PFSK-1 (cell line): ENCODE data around the gene OR4D5.

ENCODE experiments used
- FOXP2 ChIP-seq: optimal IDR thresholded peaks from 2 replicates; pipeline ENCODE3; 2011; ENCODE audit warnings: borderline replicate concordance, control low read depth, inconsistent platforms; ENCODE audit not compliant: insufficient read depth; ENCODE audit errors: extremely low read length, extremely low read depth
- POLR2AphosphoS5 ChIP-seq: IDR thresholded peaks from 2 replicates; pipeline ENCODE4 v1.6.1; 2012; ENCODE audit warnings: low read depth, mild to moderate bottlenecking, control low read depth, low read length, moderate library complexity
- REST ChIP-seq, 2 experiments: IDR thresholded peaks; 2 replicates each; pipeline versions ENCODE4 v1.6.1 to v1.8.0; 2011 to 2012; ENCODE audit warnings: low read depth in 2 of 2, low read length in 2 of 2, control low read depth in 1 of 2, inconsistent platforms in 1 of 2, mild to moderate bottlenecking in 1 of 2, moderate library complexity in 1 of 2; ENCODE audit not compliant: insufficient read depth in 1 of 2
- SIN3A ChIP-seq: IDR thresholded peaks from 2 replicates; pipeline ENCODE4 v1.6.1; 2012; ENCODE audit warnings: mild to moderate bottlenecking, low read length, moderate library complexity, borderline replicate concordance; ENCODE audit not compliant: insufficient read depth
- TAF1 ChIP-seq: IDR thresholded peaks from 2 replicates; pipeline ENCODE4 v1.6.1; 2012; ENCODE audit warnings: low read length, control low read depth, borderline replicate concordance; ENCODE audit not compliant: insufficient read depth

OR4D5 gene

GRCh38 chr11:123956752-123957151, 17.3 kb downstream of the OR4D5 start:
- TF ChIP-seq POLR2AphosphoS5 (no peak), FOXP2 (no peak)

- no peak for TF ChIP-seq POLR2AphosphoS5
- TF ChIP-seq TAF1, result no peak
- no peak for TF ChIP-seq REST (IDR thresholded peaks at IDR 0.05; ENCODE audit: insufficient read depth in 1 of 2, low read depth in 2 of 2, low read length in 2 of 2)
- no peak for TF ChIP-seq FOXP2
- TF ChIP-seq SIN3A, result no peak
Measured at GRCh38 chr11:123973816-123974215, 34.4 kb downstream of the OR4D5 start.

- no peak for TF ChIP-seq REST (IDR thresholded peaks at IDR 0.05; ENCODE audit: insufficient read depth in 1 of 2, low read depth in 2 of 2, low read length in 2 of 2)
- no peak for TF ChIP-seq POLR2AphosphoS5
- TF ChIP-seq SIN3A, result no peak
- no peak for TF ChIP-seq TAF1
- TF ChIP-seq FOXP2, result no peak
Measured at GRCh38 chr11:123976770-123977560, 37.5 kb downstream of the OR4D5 start.

- no peak for TF ChIP-seq SIN3A
- TF ChIP-seq TAF1, result no peak
- no peak for TF ChIP-seq POLR2AphosphoS5
- no peak for TF ChIP-seq FOXP2
- TF ChIP-seq REST (IDR thresholded peaks at IDR 0.05; ENCODE audit: insufficient read depth in 1 of 2, low read depth in 2 of 2, low read length in 2 of 2), result no peak
Measured at GRCh38 chr11:123977731-123978347, 38.4 kb downstream of the OR4D5 start, which contains the start of gene OR10S1. Gene OR10S1, minus strand, starts transcription at chr11:123977781. Its CDS starts 117 bp downstream, at chr11:123977664.

- TF ChIP-seq POLR2AphosphoS5 (no peak), SIN3A (no peak), TAF1 (no peak), REST (IDR thresholded peaks at IDR 0.05; ENCODE audit: insufficient read depth in 1 of 2, low read depth in 2 of 2, low read length in 2 of 2) (no peak), FOXP2 (no peak)
Measured at GRCh38 chr11:123979311-123979710, 39.9 kb downstream of the OR4D5 start.
